HCT116 (cell line): Measurements from ENCODE around the gene PPP2R1B.

ENCODE experiments used
- CTCF ChIP-seq, 3 experiments: fragments of 200-600 bp in 1 of 3; sonication (generic) in 1 of 3; IDR thresholded peaks in 2 of 3; conservative IDR thresholded peaks in 1 of 3; 2 replicates each; pipeline ENCODE4 v1.5.1; 2012 to 2017; ENCODE audit warnings: low read depth in 2 of 3, low read length in 2 of 3, antibody characterized with exemption in 1 of 3, borderline replicate concordance in 1 of 3, control low read depth in 1 of 3, mild to moderate bottlenecking in 1 of 3, mixed read lengths in 1 of 3, mixed run types in 1 of 3, moderate library complexity in 1 of 3; ENCODE audit not compliant: insufficient read depth in 1 of 3
- ELF1 ChIP-seq: IDR thresholded peaks from 2 replicates; pipeline ENCODE4 v1.6.1; 2012; ENCODE audit warnings: low read depth, borderline replicate concordance
- POLR2A ChIP-seq: IDR thresholded peaks from 2 replicates; pipeline ENCODE4 v1.7.0; 2011; ENCODE audit warnings: borderline replicate concordance; ENCODE audit not compliant: insufficient read depth, insufficient read length; ENCODE audit errors: extremely low read depth
- POLR2AphosphoS5 ChIP-seq: IDR thresholded peaks from 2 replicates; pipeline ENCODE4 v1.6.1; 2011; ENCODE audit warnings: mild to moderate bottlenecking, low read depth, low read length, moderate library complexity
- YY1 ChIP-seq: IDR thresholded peaks from 2 replicates; pipeline ENCODE4 v1.6.1; 2011; ENCODE audit warnings: low read length, low read depth, moderate library complexity, mild to moderate bottlenecking; ENCODE audit not compliant: insufficient replicate concordance; ENCODE audit errors: extremely low read depth

- TF ChIP-seq ELF1 (no peak), POLR2A (no peak), CTCF (IDR thresholded peaks at IDR 0.05 in 2 of 3, conservative IDR thresholded peaks at IDR 0.05 in 1 of 3; ENCODE audit: borderline replicate concordance in 1 of 3, insufficient read depth in 1 of 3, low read depth in 2 of 3, low read length in 2 of 3) (no peak), POLR2AphosphoS5 (no peak), YY1 (no peak)
Observed at GRCh38 chr11:111814106-111814505, 47.9 kb upstream of the PPP2R1B start.
